Natural killer cell (primary cell): ENCODE measurements around the gene IFITM1. TPM values are rescaled to one million over a fixed set of nuclear protein-coding genes. Genes with fewer than 3 reads are reported as not detected.
A peak's percentile ranks its signal among the peaks of the same experiment; 100 is the strongest.

Experiments
- ATAC-seq, 3 donors: fragments of 150-1000 bp in 2 of 3; fragments of 200-7000 bp in 1 of 3; cut with Tn5 transposase; 1 replicate in 1 of 3; 2 replicates in 2 of 3; pipeline ENCODE4 v1.10.0; 2021; ENCODE audit warnings: mild to moderate bottlenecking in 2 of 3, moderate library complexity in 2 of 3
- DNase-seq, 2 donors: peaks; one replicate each; pipeline versions ENCODE4 v3.0.0 to v3.0.0-alpha.2; 2013 to 2021; ENCODE audit warnings: mixed read lengths in 1 of 2
- H3K27ac ChIP-seq: one replicate; pipeline ENCODE4 v1.5.1; 2013; ENCODE audit warnings: mild to moderate bottlenecking, low read length
- H3K27me3 ChIP-seq: one replicate; pipeline ENCODE4 v1.6.1; 2013; ENCODE audit warnings: low read length; ENCODE audit not compliant: control insufficient read depth, insufficient read depth
- H3K36me3 ChIP-seq: one replicate; pipeline ENCODE4 v1.6.1; 2013; ENCODE audit warnings: low read length; ENCODE audit not compliant: control insufficient read depth, insufficient read depth
- H3K4me1 ChIP-seq: one replicate; pipeline ENCODE4 v1.6.1; 2013; ENCODE audit warnings: low read length; ENCODE audit not compliant: control insufficient read depth, insufficient read depth
- H3K4me3 ChIP-seq: one replicate; pipeline ENCODE4 v1.5.1; 2013; ENCODE audit warnings: low read length
- H3K9me3 ChIP-seq: one replicate; pipeline ENCODE4 v1.6.1; 2013; ENCODE audit warnings: low read length; ENCODE audit not compliant: control insufficient read depth, insufficient read depth
- H3K27ac Mint-ChIP-seq, 2 donors: one replicate each; pipeline ENCODE4 v1.8.0; 2022; ENCODE audit warnings: mild to moderate bottlenecking in 2 of 2, mixed read lengths in 2 of 2, moderate library complexity in 1 of 2
- H3K27me3 Mint-ChIP-seq, 2 donors: one replicate each; pipeline ENCODE4 v1.8.0; 2022; ENCODE audit warnings: low read depth in 2 of 2, mixed read lengths in 2 of 2
- H3K36me3 Mint-ChIP-seq: one replicate; pipeline ENCODE4 v1.8.0; 2022; ENCODE audit warnings: mixed read lengths
- H3K4me1 Mint-ChIP-seq, 2 donors: one replicate each; pipeline ENCODE4 v1.8.0; 2022; ENCODE audit warnings: mixed read lengths in 2 of 2
- H3K4me3 Mint-ChIP-seq: one replicate; pipeline ENCODE4 v1.8.0; 2022; ENCODE audit warnings: mild to moderate bottlenecking, moderate library complexity, mixed read lengths
- H3K9me3 Mint-ChIP-seq, 2 donors: one replicate each; pipeline ENCODE4 v1.8.0; 2022; ENCODE audit warnings: mixed read lengths in 2 of 2
- CTCF ChIP-seq: fragments of 200-600 bp; IDR thresholded peaks from one replicate; pipeline ENCODE4 v1.8.0; 2022; ENCODE audit warnings: antibody characterized with exemption
- WGBS: methylation state at CpG from one replicate; pipeline ENCODE4 v1.1.7; 2013; ENCODE audit warnings: missing lambda C conversion rate; ENCODE audit not compliant: insufficient coverage; 5-methylcytosine and 5-hydroxymethylcytosine counted together
- intact Hi-C: fragments of 100-400 bp; cut with micrococcal nuclease; formaldehyde crosslinking; loops from one replicate; pipeline ENCODE4 v1.14.2; 2022
- total RNA-seq, 4 donors: library from RNA; stranded (reverse); fragments of 120-200 nt in 1 of 4; gene quantifications; one replicate each; pipeline versions ENCODE4 v1.2.3 to v1.2.4, GENCODE V29; 2013 to 2022

The IFITM1 gene
- total RNA-seq, 3 donors from 2014 or later (not counting 1 experiment from before 2014, with no cell fraction given), result 540 to 809 (median 710) TPM

- no peaks in the 10 kb centered on the region for H3K9me3 ChIP-seq
- intact Hi-C loops, result no loop called here
- Mint-ChIP-seq H3K4me1 (peaks cover 19 to 20% of the 10 kb centered on the region in 2 donors), H3K4me3 (no peak within 1 kb of the TSS), H3K36me3 (no peaks in the 10 kb centered on the region), H3K27ac (peak within 1 kb of the TSS in 1 of 2 donors; percentile 76), H3K27me3 (no peaks in the 10 kb centered on the region), H3K9me3 (no peaks in the 10 kb centered on the region)
- peaks cover 10% of the 10 kb centered on the region for H3K36me3 ChIP-seq
- H3K4me3 ChIP-seq, result no peak within 1 kb of the TSS
- no peak for TF ChIP-seq CTCF
- no peak within 1 kb of the TSS for H3K27ac ChIP-seq
- DNase-seq (no peak), ATAC-seq (no peak)
- H3K27me3 ChIP-seq, result no peaks in the 10 kb centered on the region
- H3K4me1 ChIP-seq, result peaks cover 47% of the 10 kb centered on the region
- 81% methylated on average over 36 of the region's 40 CpGs for WGBS
Measured at GRCh38 chr11:299081-299891, 14.6 kb upstream of the IFITM1 start, which contains the start of gene IFITM5. Gene IFITM5 (minus strand): TSS chr11:299526. CDS start chr11:299490, 36 bp downstream.

- Histone ChIP-seq H3K27me3 (no peaks in the 10 kb centered on the region), H3K4me1 (peaks cover 56% of the 10 kb centered on the region), H3K4me3 (no peak overlapping the region), H3K27ac (no peak overlapping the region), H3K36me3 (peaks cover 6% of the 10 kb centered on the region), H3K9me3 (no peaks in the 10 kb centered on the region)
- TF ChIP-seq CTCF, result no peak
- DNase-seq (peak in 1 of 2 donors; percentile 55), ATAC-seq (no peak)
- H3K27me3 Mint-ChIP-seq, result no peaks in the 10 kb centered on the region
- H3K27ac Mint-ChIP-seq, result no peak overlapping the region
- intact Hi-C loops, result no loop called here
- H3K9me3 Mint-ChIP-seq, result no peaks in the 10 kb centered on the region
- 54% methylated on average over 20 of the region's 20 CpGs for WGBS
- H3K4me3 Mint-ChIP-seq, result no peak overlapping the region
- H3K36me3 Mint-ChIP-seq, result no peaks in the 10 kb centered on the region
- H3K4me1 Mint-ChIP-seq, result peaks cover 22 to 23% of the 10 kb centered on the region in 2 donors
Measured at GRCh38 chr11:299951-300735, 13.7 kb upstream of the IFITM1 start.

- intact Hi-C loops, result no loop called here
- no peaks in the 10 kb centered on the region for H3K27me3 Mint-ChIP-seq
- no peak overlapping the region for H3K4me3 Mint-ChIP-seq
- H3K36me3 Mint-ChIP-seq, result no peaks in the 10 kb centered on the region
- no peak for DNase-seq
- no peaks in the 10 kb centered on the region for H3K9me3 Mint-ChIP-seq
- Histone ChIP-seq H3K27ac (no peak overlapping the region), H3K4me1 (peaks cover 55% of the 10 kb centered on the region), H3K9me3 (no peaks in the 10 kb centered on the region), H3K4me3 (no peak overlapping the region), H3K36me3 (no peaks in the 10 kb centered on the region), H3K27me3 (no peaks in the 10 kb centered on the region)
- H3K4me1 Mint-ChIP-seq, result peaks cover 34 to 36% of the 10 kb centered on the region in 2 donors
- 62% methylated on average over 12 of the region's 12 CpGs for WGBS
- H3K27ac Mint-ChIP-seq, result no peak overlapping the region
- no peak for TF ChIP-seq CTCF
- ATAC-seq, result no peak
Measured at GRCh38 chr11:303363-303762, 10.5 kb upstream of the IFITM1 start.
